ENCODE measurements around the gene RBFOX2.

The RBFOX2 gene

GRCh38 chr22:36012332-36012731, 16.3 kb downstream of the RBFOX2 start:
- DNase-seq = no peak
- Histone ChIP-seq H3K27me3 (replicated peaks; ENCODE audit: control insufficient read depth, insufficient read depth, low read length, poor library complexity, severe bottlenecking) (no peaks in the 10 kb centered on the region), H3K4me3 (ENCODE audit: insufficient read depth, low read depth, low read length, poor library complexity, severe bottlenecking) (no peak overlapping the region), H3K9me3 (ENCODE audit: control insufficient read depth, low read length) (no peaks in the 10 kb centered on the region), H3K4me1 (ENCODE audit: control insufficient read depth, insufficient read depth, low read length, poor library complexity, severe bottlenecking) (no peaks in the 10 kb centered on the region), H3K27ac (ENCODE audit: insufficient read depth, low read length, poor library complexity, severe bottlenecking) (no peak overlapping the region), H3K36me3 (ENCODE audit: control insufficient read depth, insufficient read depth, low read length) (no peaks in the 10 kb centered on the region)

- H3K4me1 ChIP-seq (ENCODE audit: control insufficient read depth, insufficient read depth, low read length, poor library complexity, severe bottlenecking) = no peaks in the 10 kb centered on the region
- DNase-seq = no peak
- H3K4me3 ChIP-seq (ENCODE audit: insufficient read depth, low read depth, low read length, poor library complexity, severe bottlenecking) = no peak overlapping the region
- no peaks in the 10 kb centered on the region for H3K36me3 ChIP-seq (ENCODE audit: control insufficient read depth, insufficient read depth, low read length)
- no peaks in the 10 kb centered on the region for H3K27me3 ChIP-seq (replicated peaks; ENCODE audit: control insufficient read depth, insufficient read depth, low read length, poor library complexity, severe bottlenecking)
- no peaks in the 10 kb centered on the region for H3K9me3 ChIP-seq (ENCODE audit: control insufficient read depth, low read length)
- no peak overlapping the region for H3K27ac ChIP-seq (ENCODE audit: insufficient read depth, low read length, poor library complexity, severe bottlenecking)
These were observed 17.7 kb downstream of the RBFOX2 start for GRCh38 chr22:36010882-36011281.

GRCh38 chr22:36010090-36010489, 18.5 kb downstream of the RBFOX2 start:
- Histone ChIP-seq H3K27ac (ENCODE audit: insufficient read depth, low read length, poor library complexity, severe bottlenecking) (no peak overlapping the region), H3K27me3 (replicated peaks; ENCODE audit: control insufficient read depth, insufficient read depth, low read length, poor library complexity, severe bottlenecking) (no peaks in the 10 kb centered on the region), H3K4me3 (ENCODE audit: insufficient read depth, low read depth, low read length, poor library complexity, severe bottlenecking) (no peak overlapping the region), H3K9me3 (ENCODE audit: control insufficient read depth, low read length) (no peaks in the 10 kb centered on the region), H3K4me1 (ENCODE audit: control insufficient read depth, insufficient read depth, low read length, poor library complexity, severe bottlenecking) (no peaks in the 10 kb centered on the region), H3K36me3 (ENCODE audit: control insufficient read depth, insufficient read depth, low read length) (no peaks in the 10 kb centered on the region)
- no peak for DNase-seq

- Histone ChIP-seq H3K9me3 (ENCODE audit: control insufficient read depth, low read length) (no peaks in the 10 kb centered on the region), H3K4me3 (ENCODE audit: insufficient read depth, low read depth, low read length, poor library complexity, severe bottlenecking) (no peak overlapping the region), H3K27me3 (replicated peaks; ENCODE audit: control insufficient read depth, insufficient read depth, low read length, poor library complexity, severe bottlenecking) (no peaks in the 10 kb centered on the region), H3K36me3 (ENCODE audit: control insufficient read depth, insufficient read depth, low read length) (no peaks in the 10 kb centered on the region), H3K27ac (ENCODE audit: insufficient read depth, low read length, poor library complexity, severe bottlenecking) (no peak overlapping the region), H3K4me1 (ENCODE audit: control insufficient read depth, insufficient read depth, low read length, poor library complexity, severe bottlenecking) (no peaks in the 10 kb centered on the region)
- DNase-seq = no peak
These were observed 19.5 kb downstream of the RBFOX2 start for GRCh38 chr22:36009085-36009484.

- no peaks in the 10 kb centered on the region for H3K27me3 ChIP-seq (replicated peaks; ENCODE audit: control insufficient read depth, insufficient read depth, low read length, poor library complexity, severe bottlenecking)
- H3K36me3 ChIP-seq (ENCODE audit: control insufficient read depth, insufficient read depth, low read length) = no peaks in the 10 kb centered on the region
- no peak overlapping the region for H3K27ac ChIP-seq (ENCODE audit: insufficient read depth, low read length, poor library complexity, severe bottlenecking)
- DNase-seq = no peak
- no peaks in the 10 kb centered on the region for H3K9me3 ChIP-seq (ENCODE audit: control insufficient read depth, low read length)
- H3K4me3 ChIP-seq (ENCODE audit: insufficient read depth, low read depth, low read length, poor library complexity, severe bottlenecking) = no peak overlapping the region
- no peaks in the 10 kb centered on the region for H3K4me1 ChIP-seq (ENCODE audit: control insufficient read depth, insufficient read depth, low read length, poor library complexity, severe bottlenecking)
These were observed 20.1 kb downstream of the RBFOX2 start for GRCh38 chr22:36008565-36008964.

GRCh38 chr22:36008131-36008530, 20.5 kb downstream of the RBFOX2 start:
- Histone ChIP-seq H3K4me1 (ENCODE audit: control insufficient read depth, insufficient read depth, low read length, poor library complexity, severe bottlenecking) (no peaks in the 10 kb centered on the region), H3K27me3 (replicated peaks; ENCODE audit: control insufficient read depth, insufficient read depth, low read length, poor library complexity, severe bottlenecking) (no peaks in the 10 kb centered on the region), H3K36me3 (ENCODE audit: control insufficient read depth, insufficient read depth, low read length) (no peaks in the 10 kb centered on the region), H3K9me3 (ENCODE audit: control insufficient read depth, low read length) (no peaks in the 10 kb centered on the region), H3K4me3 (ENCODE audit: insufficient read depth, low read depth, low read length, poor library complexity, severe bottlenecking) (no peak overlapping the region), H3K27ac (ENCODE audit: insufficient read depth, low read length, poor library complexity, severe bottlenecking) (no peak overlapping the region)
- no peak for DNase-seq

GRCh38 chr22:36003972-36004674, 24.5 kb downstream of the RBFOX2 start:
- Histone ChIP-seq H3K27ac (ENCODE audit: insufficient read depth, low read length, poor library complexity, severe bottlenecking) (no peak overlapping the region), H3K36me3 (ENCODE audit: control insufficient read depth, insufficient read depth, low read length) (no peaks in the 10 kb centered on the region), H3K9me3 (ENCODE audit: control insufficient read depth, low read length) (no peaks in the 10 kb centered on the region), H3K4me1 (ENCODE audit: control insufficient read depth, insufficient read depth, low read length, poor library complexity, severe bottlenecking) (no peaks in the 10 kb centered on the region), H3K4me3 (ENCODE audit: insufficient read depth, low read depth, low read length, poor library complexity, severe bottlenecking) (no peak overlapping the region), H3K27me3 (replicated peaks; ENCODE audit: control insufficient read depth, insufficient read depth, low read length, poor library complexity, severe bottlenecking) (no peaks in the 10 kb centered on the region)
- no peak for DNase-seq

GRCh38 chr22:36002718-36003260, 25.8 kb downstream of the RBFOX2 start:
- Histone ChIP-seq H3K4me1 (ENCODE audit: control insufficient read depth, insufficient read depth, low read length, poor library complexity, severe bottlenecking) (no peaks in the 10 kb centered on the region), H3K27me3 (replicated peaks; ENCODE audit: control insufficient read depth, insufficient read depth, low read length, poor library complexity, severe bottlenecking) (no peaks in the 10 kb centered on the region), H3K27ac (ENCODE audit: insufficient read depth, low read length, poor library complexity, severe bottlenecking) (no peak overlapping the region), H3K36me3 (ENCODE audit: control insufficient read depth, insufficient read depth, low read length) (no peaks in the 10 kb centered on the region), H3K4me3 (ENCODE audit: insufficient read depth, low read depth, low read length, poor library complexity, severe bottlenecking) (no peak overlapping the region), H3K9me3 (ENCODE audit: control insufficient read depth, low read length) (no peaks in the 10 kb centered on the region)
- DNase-seq = no peak

- Histone ChIP-seq H3K27me3 (replicated peaks; ENCODE audit: control insufficient read depth, insufficient read depth, low read length, poor library complexity, severe bottlenecking) (no peaks in the 10 kb centered on the region), H3K36me3 (ENCODE audit: control insufficient read depth, insufficient read depth, low read length) (no peaks in the 10 kb centered on the region), H3K4me1 (ENCODE audit: control insufficient read depth, insufficient read depth, low read length, poor library complexity, severe bottlenecking) (no peaks in the 10 kb centered on the region), H3K27ac (ENCODE audit: insufficient read depth, low read length, poor library complexity, severe bottlenecking) (no peak overlapping the region), H3K9me3 (ENCODE audit: control insufficient read depth, low read length) (no peaks in the 10 kb centered on the region), H3K4me3 (ENCODE audit: insufficient read depth, low read depth, low read length, poor library complexity, severe bottlenecking) (no peak overlapping the region)
- DNase-seq = no peak
These were observed 26.5 kb downstream of the RBFOX2 start for GRCh38 chr22:36002084-36002483.

GRCh38 chr22:35998748-35999147, 29.9 kb downstream of the RBFOX2 start:
- DNase-seq = no peak
- H3K36me3 ChIP-seq (ENCODE audit: control insufficient read depth, insufficient read depth, low read length) = no peaks in the 10 kb centered on the region
- H3K27ac ChIP-seq (ENCODE audit: insufficient read depth, low read length, poor library complexity, severe bottlenecking) = no peak overlapping the region
- no peaks in the 10 kb centered on the region for H3K4me1 ChIP-seq (ENCODE audit: control insufficient read depth, insufficient read depth, low read length, poor library complexity, severe bottlenecking)
- H3K9me3 ChIP-seq (ENCODE audit: control insufficient read depth, low read length) = no peaks in the 10 kb centered on the region
- H3K27me3 ChIP-seq (replicated peaks; ENCODE audit: control insufficient read depth, insufficient read depth, low read length, poor library complexity, severe bottlenecking) = no peaks in the 10 kb centered on the region
- no peak overlapping the region for H3K4me3 ChIP-seq (ENCODE audit: insufficient read depth, low read depth, low read length, poor library complexity, severe bottlenecking)
